Measurements from ENCODE around the gene CCND2. TPM values are rescaled to one million over a fixed set of nuclear protein-coding genes. Genes with fewer than 3 reads are reported as not detected.

The CCND2 gene
- total RNA-seq, 1 experiment from 2014 or later = 194 TPM

- TF ChIP-seq ZNF281 (CRISPR knock-in tag; IDR thresholded peaks at IDR 0.05) (no peak), AFF4 (CRISPR knock-in tag; IDR thresholded peaks at IDR 0.05; ENCODE audit: borderline replicate concordance) (no peak), SMAD4 (CRISPR knock-in tag; IDR thresholded peaks at IDR 0.05) (no peak), TEAD4 (CRISPR knock-in tag; IDR thresholded peaks at IDR 0.05) (no peak), NR2C2 (CRISPR knock-in tag; IDR thresholded peaks at IDR 0.05) (no peak), SOX15 (CRISPR knock-in tag; IDR thresholded peaks at IDR 0.05) (no peak)
- TF ChIP-seq, protein P1, sequence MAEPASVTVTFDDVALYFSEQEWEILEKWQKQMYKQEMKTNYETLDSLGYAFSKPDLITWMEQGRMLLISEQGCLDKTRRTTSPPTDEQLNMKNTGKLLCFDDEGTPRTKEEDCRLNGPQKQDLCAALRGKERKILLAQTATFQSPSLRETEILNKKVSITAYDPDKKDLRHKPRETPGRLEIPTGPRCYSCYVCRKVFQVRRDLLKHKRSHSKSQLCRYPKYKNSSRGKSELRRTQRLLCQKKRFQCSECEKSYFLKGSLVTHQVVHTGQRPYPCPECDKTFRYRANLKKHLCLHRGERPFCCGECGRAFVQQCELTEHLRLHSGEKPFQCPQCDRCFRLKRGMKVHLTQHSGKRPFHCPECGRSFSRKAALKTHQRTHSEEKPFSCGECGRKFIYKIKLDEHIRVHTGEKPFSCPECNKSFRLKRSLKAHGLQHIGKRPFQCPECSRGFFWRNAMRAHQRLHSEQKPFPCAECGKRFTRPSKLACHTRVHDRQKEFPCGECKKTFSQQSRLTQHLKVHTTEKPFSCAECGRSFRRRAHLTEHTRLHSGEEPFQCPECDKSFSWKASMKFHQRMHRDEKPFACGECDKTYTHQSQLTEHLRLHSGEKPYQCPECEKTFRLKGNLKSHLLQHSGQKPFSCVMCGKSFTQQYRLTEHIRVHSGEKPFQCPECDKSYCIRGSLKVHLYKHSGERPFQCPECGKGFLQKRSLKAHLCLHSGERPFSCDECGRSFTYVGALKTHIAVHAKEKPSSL (CRISPR knock-in tag; conservative IDR thresholded peaks at IDR 0.05) = no peak
Measured at GRCh38 chr12:4285070-4285469, 11.5 kb downstream of the CCND2 start (continued).

DNA sequence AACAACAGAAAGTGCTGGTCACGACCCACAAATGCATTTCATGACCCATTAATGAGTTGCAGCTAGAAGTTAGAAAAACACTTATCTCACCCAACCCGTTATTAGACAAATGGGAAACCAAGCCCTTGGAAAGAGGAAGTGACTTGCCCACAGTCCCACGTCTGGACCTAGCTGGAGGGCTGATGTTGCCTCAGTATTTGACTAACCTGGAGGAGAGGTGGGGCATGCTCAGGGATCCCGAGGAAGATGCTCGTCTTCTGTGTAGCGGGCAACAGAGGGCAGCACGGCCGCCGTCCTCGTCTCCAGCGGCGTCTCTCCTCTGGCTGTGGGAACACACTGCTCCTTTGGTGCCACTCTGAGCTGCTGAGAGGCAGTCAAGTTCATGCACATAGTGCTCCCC, 12.7 kb downstream of the CCND2 start:
- peaks cover 52% of the 10 kb centered on the region for H3K4me1 Mint-ChIP-seq
- H3K36me3 Mint-ChIP-seq = peaks cover 93% of the 10 kb centered on the region
- TF ChIP-seq, protein P2, sequence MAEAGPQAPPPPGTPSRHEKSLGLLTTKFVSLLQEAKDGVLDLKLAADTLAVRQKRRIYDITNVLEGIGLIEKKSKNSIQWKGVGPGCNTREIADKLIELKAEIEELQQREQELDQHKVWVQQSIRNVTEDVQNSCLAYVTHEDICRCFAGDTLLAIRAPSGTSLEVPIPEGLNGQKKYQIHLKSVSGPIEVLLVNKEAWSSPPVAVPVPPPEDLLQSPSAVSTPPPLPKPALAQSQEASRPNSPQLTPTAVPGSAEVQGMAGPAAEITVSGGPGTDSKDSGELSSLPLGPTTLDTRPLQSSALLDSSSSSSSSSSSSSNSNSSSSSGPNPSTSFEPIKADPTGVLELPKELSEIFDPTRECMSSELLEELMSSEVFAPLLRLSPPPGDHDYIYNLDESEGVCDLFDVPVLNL (CRISPR knock-in tag; IDR thresholded peaks at IDR 0.05; ENCODE audit: borderline replicate concordance, low read depth) = no peak
- TF ChIP-seq TP53 (CRISPR knock-in tag; IDR thresholded peaks at IDR 0.05) (no peak), FOXP4 (CRISPR knock-in tag; IDR thresholded peaks at IDR 0.05) (no peak), SMAD4 (CRISPR knock-in tag; IDR thresholded peaks at IDR 0.05) (no peak), ARID4B (CRISPR knock-in tag; IDR thresholded peaks at IDR 0.05; ENCODE audit: borderline replicate concordance) (no peak), MYBL2 (CRISPR knock-in tag; IDR thresholded peaks at IDR 0.05) (no peak), ZNF396 (CRISPR knock-in tag; IDR thresholded peaks at IDR 0.05; ENCODE audit: borderline replicate concordance) (no peak), FOXK1 (CRISPR knock-in tag; IDR thresholded peaks at IDR 0.05) (no peak)
- TF ChIP-seq, protein P3, sequence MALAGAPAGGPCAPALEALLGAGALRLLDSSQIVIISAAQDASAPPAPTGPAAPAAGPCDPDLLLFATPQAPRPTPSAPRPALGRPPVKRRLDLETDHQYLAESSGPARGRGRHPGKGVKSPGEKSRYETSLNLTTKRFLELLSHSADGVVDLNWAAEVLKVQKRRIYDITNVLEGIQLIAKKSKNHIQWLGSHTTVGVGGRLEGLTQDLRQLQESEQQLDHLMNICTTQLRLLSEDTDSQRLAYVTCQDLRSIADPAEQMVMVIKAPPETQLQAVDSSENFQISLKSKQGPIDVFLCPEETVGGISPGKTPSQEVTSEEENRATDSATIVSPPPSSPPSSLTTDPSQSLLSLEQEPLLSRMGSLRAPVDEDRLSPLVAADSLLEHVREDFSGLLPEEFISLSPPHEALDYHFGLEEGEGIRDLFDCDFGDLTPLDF (CRISPR knock-in tag; IDR thresholded peaks at IDR 0.05) = no peak
- H3K4me3 Mint-ChIP-seq = no peak overlapping the region
- ChIA-PET CTCF (interaction anchor here (0.6 to 1.2 kb wide), 2 partner anchors 9 to 15 kb away, joined by 3 read pairs; no protein-coding TSS in a partner anchor), POLR2A (interaction anchor here (0.6 to 1.3 kb wide), 2 partner anchors 9 to 10 kb away, joined by 3 read pairs; no protein-coding TSS in a partner anchor)
- no peak overlapping the region; the same call in 1 of the 2 replicates for H3K27ac Mint-ChIP-seq
- DNase-seq (ENCODE audit: low spot score) = peak; percentile 11
- no peaks in the 10 kb centered on the region for H3K27me3 Mint-ChIP-seq (ENCODE audit: low read depth)
- H3K9me3 Mint-ChIP-seq = no peaks in the 10 kb centered on the region
- ATAC-seq = peak; percentile 13; the same call in 1 of the 2 replicates
